Thyroid gland (tissue), 4 donors: Measurements from ENCODE around the gene ANKRD52. TPM values are rescaled to one million over a fixed set of nuclear protein-coding genes. Genes with fewer than 3 reads are reported as not detected.

Experiments used
- DNase-seq, 2 donors: peaks; one replicate each; pipeline ENCODE4 v3.0.0-alpha.2; 2019
- H3K27ac ChIP-seq, 3 donors: fragments of 200-600 bp; sonication (generic); 1 replicate in 2 of 3; 2 replicates in 1 of 3; pipeline ENCODE4 v1.5.1; 2016 to 2019; ENCODE audit warnings: mild to moderate bottlenecking in 1 of 3, moderate library complexity in 1 of 3
- H3K27me3 ChIP-seq: fragments of 200-600 bp; sonication (generic); one replicate; pipeline ENCODE4 v1.5.1; 2019
- H3K36me3 ChIP-seq, 2 donors: fragments of 200-600 bp; sonication (generic); one replicate each; pipeline ENCODE4 v1.5.1; 2016 to 2019
- H3K4me1 ChIP-seq, 2 donors: fragments of 200-600 bp; sonication (generic); one replicate each; pipeline ENCODE4 v1.5.1; 2017 to 2019
- H3K4me3 ChIP-seq, 3 donors: fragments of 200-600 bp; sonication (generic); replicated peaks in 1 of 3; 1 replicate in 2 of 3; 2 replicates in 1 of 3; pipeline ENCODE4 v1.5.1; 2016; ENCODE audit warnings: mild to moderate bottlenecking in 1 of 3
- H3K9me3 ChIP-seq: fragments of 200-600 bp; sonication (generic); one replicate; pipeline ENCODE4 v1.5.1; 2017
- POLR2A ChIP-seq, 2 donors: fragments of 450-650 bp; IDR thresholded peaks; one replicate each; pipeline ENCODE4 v1.6.1; 2017; ENCODE audit warnings: antibody characterized with exemption in 2 of 2, mild to moderate bottlenecking in 2 of 2, moderate library complexity in 1 of 2
- WGBS, 2 donors: methylation state at CpG; one replicate each; pipeline ENCODE4 v1.1.5; 2017; 5-methylcytosine and 5-hydroxymethylcytosine counted together
- intact Hi-C: fragments of 100-400 bp; cut with DNase I; formaldehyde crosslinking; loops from one replicate; pipeline ENCODE4 v1.15.1; 2023
- total RNA-seq, 4 donors: library from RNA; depleted of rRNA; stranded (reverse); fragments of >200 nt; gene quantifications; one replicate each; pipeline ENCODE4 v1.2.3, GENCODE V29; 2016
- TF ChIP-seq, protein P1 (sequence below), 6 experiments: fragments of 200-600 bp in 3 of 6; fragments of 450-650 bp in 3 of 6; sonication (generic) in 3 of 6; IDR thresholded peaks; one replicate each; pipeline ENCODE4 v1.5.1; 2016 to 2019; ENCODE audit warnings: antibody characterized with exemption in 6 of 6, mild to moderate bottlenecking in 2 of 6, inconsistent platforms in 1 of 6, moderate library complexity in 1 of 6

Gene ANKRD52
- total RNA-seq, 4 donors from 2014 or later, result 15.9 to 22.3 (median 18.3) TPM

DNA sequence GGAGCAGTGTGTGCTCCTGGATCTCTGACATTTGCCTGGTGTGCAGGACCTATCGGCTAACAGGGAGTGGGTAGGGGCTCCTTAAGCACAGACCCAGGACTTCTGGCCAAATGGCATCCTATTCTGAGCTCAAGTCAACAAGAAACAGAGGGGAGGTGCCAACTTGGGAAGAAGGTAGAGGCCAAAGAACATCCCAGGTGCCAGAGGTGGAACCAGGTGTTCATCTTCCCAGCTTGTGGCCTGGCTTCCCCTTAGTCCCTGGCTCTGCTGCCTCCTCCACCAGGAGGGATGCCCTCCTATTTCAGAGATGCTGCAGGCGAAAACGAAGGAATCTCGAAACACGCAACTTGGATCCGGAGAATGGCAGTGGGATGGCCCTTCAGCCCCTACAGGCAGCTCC lies 22.1 kb downstream of the ANKRD52 start:
- Histone ChIP-seq H3K36me3 (peaks cover 4 to 20% of the 10 kb centered on the region in 2 donors), H3K4me1 (no peaks in the 10 kb centered on the region), H3K27ac (no peak overlapping the region), H3K9me3 (no peaks in the 10 kb centered on the region), H3K27me3 (no peaks in the 10 kb centered on the region), H3K4me3 (no peak overlapping the region)
- intact Hi-C loops, result no loop called here
- no peak for DNase-seq
- TF ChIP-seq, protein P1, sequence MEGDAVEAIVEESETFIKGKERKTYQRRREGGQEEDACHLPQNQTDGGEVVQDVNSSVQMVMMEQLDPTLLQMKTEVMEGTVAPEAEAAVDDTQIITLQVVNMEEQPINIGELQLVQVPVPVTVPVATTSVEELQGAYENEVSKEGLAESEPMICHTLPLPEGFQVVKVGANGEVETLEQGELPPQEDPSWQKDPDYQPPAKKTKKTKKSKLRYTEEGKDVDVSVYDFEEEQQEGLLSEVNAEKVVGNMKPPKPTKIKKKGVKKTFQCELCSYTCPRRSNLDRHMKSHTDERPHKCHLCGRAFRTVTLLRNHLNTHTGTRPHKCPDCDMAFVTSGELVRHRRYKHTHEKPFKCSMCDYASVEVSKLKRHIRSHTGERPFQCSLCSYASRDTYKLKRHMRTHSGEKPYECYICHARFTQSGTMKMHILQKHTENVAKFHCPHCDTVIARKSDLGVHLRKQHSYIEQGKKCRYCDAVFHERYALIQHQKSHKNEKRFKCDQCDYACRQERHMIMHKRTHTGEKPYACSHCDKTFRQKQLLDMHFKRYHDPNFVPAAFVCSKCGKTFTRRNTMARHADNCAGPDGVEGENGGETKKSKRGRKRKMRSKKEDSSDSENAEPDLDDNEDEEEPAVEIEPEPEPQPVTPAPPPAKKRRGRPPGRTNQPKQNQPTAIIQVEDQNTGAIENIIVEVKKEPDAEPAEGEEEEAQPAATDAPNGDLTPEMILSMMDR (IDR thresholded peaks at IDR 0.05), result no peak
- TF ChIP-seq POLR2A (IDR thresholded peaks at IDR 0.05), result no peak
- WGBS, 2 donors, result 92 to 98% methylated on average over 6 of the region's 6 CpGs

DNA sequence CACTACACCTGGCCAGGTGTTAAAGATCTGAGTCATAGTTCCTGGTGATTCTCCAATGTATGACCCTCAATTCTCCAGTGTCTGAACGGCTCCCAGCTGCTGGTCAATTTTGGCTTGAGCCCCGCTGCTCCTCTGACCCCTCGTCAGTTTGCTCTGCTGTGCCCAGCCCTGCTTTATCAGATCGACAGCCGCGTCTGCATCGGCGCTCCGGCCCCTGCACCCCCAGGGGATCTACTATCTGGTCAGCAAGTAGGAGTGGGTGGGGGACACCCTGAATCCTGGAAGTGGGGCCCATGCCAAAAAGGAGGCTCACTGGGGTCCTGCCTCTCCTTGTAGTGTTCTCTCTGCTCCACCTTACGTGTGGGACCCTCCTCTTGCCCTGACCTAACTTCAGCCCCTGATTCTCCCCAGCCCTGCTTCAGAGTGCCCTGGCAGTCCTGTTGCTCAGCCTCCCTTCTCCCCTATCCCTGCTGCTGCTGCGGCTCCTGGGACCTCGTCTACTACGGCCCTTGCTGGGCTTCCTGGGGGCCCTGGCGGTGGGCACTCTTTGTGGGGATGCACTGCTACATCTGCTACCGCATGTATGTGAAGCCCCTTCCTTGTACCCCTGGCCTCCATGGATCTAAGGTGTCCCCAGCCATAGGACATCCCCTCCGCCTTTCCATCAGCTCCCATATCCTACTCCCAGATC lies 23.3 kb downstream of the ANKRD52 start:
- no peaks in the 10 kb centered on the region for H3K4me1 ChIP-seq
- no peak for DNase-seq
- H3K4me3 ChIP-seq, result no peak overlapping the region
- H3K36me3 ChIP-seq, result peaks cover 0 to 8% of the 10 kb centered on the region in 2 donors
- H3K9me3 ChIP-seq, result no peaks in the 10 kb centered on the region
- intact Hi-C loops, result no loop called here
- 73 to 79% methylated on average over 15 to 16 of the region's 16 CpGs for WGBS, 2 donors
- TF ChIP-seq, protein P1 (IDR thresholded peaks at IDR 0.05), result no peak
- TF ChIP-seq POLR2A (IDR thresholded peaks at IDR 0.05), result no peak
- H3K27me3 ChIP-seq, result no peaks in the 10 kb centered on the region
- H3K27ac ChIP-seq, result no peak overlapping the region

DNA sequence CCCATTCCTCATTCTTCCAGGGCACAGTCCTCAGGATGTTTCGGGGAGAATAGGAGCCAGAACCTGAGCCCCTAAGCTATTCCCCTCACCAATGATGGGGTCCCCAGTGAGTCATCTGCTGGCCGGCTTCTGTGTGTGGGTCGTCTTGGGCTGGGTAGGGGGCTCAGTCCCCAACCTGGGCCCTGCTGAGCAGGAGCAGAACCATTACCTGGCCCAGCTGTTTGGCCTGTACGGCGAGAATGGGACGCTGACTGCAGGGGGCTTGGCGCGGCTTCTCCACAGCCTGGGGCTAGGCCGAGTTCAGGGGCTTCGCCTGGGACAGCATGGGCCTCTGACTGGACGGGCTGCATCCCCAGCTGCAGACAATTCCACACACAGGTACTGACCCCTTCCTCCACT lies 27.0 kb downstream of the ANKRD52 start:
- WGBS, 2 donors, result 85 to 92% methylated on average over 8 of the region's 11 CpGs
- Histone ChIP-seq H3K4me1 (no peaks in the 10 kb centered on the region), H3K9me3 (no peaks in the 10 kb centered on the region), H3K36me3 (no peaks in the 10 kb centered on the region), H3K27ac (no peak overlapping the region), H3K27me3 (no peaks in the 10 kb centered on the region), H3K4me3 (no peak overlapping the region)
- no peak for DNase-seq
- no peak for TF ChIP-seq POLR2A (IDR thresholded peaks at IDR 0.05)
- TF ChIP-seq, protein P1 (IDR thresholded peaks at IDR 0.05), result no peak
- intact Hi-C loops, result no loop called here

DNA sequence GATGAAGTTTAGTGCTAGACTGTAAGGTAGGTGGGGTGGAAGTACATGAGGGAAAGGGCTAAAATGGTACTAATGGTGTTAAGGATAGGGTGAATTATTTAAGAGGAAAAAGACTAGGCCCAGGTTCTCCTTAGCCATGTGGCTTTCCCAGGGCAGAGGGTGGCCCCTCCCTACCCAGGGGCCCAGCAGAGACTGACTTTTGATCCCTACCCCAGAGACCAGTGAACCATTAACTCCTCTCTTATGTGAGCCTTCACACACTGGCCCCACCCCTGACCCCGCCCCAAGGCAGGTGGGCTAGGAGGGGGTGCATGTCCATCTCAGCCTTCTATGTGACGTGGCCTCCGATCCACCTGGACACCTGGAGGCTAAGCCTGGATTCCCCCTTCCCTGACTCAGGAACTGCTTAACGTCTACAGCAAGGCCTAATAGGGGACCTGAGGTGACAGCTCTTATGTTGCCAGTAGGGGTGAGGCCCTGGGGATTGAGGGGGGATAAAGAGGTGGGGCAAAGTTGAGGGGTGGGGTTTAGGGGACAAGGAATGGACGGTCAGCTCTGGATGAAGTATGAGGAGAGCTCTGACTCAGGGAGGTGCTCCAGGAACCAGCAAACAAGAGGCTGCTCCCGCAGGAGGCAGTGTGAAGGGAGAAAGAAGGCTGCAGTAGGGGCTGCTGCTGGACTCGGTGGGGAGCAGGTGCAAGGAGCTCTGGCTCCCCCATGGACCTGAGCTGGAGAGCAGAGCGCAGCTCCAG lies 27.6 kb downstream of the ANKRD52 start:
- no peak for DNase-seq
- intact Hi-C loops, result no loop called here
- TF ChIP-seq POLR2A (IDR thresholded peaks at IDR 0.05), result no peak
- TF ChIP-seq, protein P1 (IDR thresholded peaks at IDR 0.05), result no peak
- no peaks in the 10 kb centered on the region for H3K36me3 ChIP-seq
- no peak overlapping the region for H3K4me3 ChIP-seq
- 58 to 62% methylated on average over 8 of the region's 8 CpGs for WGBS, 2 donors
- no peak overlapping the region for H3K27ac ChIP-seq
- H3K27me3 ChIP-seq, result no peaks in the 10 kb centered on the region
- no peaks in the 10 kb centered on the region for H3K9me3 ChIP-seq
- no peaks in the 10 kb centered on the region for H3K4me1 ChIP-seq

DNA sequence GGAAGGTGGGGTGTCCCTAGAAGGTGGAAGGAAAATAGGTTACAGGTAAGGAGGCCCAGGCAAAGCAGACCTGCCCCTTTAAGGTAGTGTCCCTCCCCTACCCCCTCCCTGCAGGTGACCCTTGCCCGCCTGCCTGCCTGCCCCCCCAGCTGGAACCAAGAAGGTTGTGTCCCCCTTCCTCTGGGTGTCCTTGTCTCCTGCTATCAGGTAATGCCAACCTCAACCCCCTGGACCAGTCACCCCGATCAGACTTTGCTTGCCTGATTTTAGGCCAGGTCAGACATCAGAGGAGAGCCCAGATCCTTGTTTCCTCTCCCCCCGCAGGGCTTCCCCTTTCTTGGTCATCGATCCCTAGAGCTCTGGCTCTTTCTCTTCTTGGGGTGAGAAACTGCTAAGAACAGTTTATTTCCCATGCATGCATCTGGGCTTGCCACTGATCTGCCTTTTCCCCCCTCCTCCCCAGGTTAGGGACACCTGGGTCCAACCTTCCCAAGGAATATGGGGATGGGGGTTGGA lies 28.2 kb downstream of the ANKRD52 start, which contains the start of gene SLC39A5:
Gene SLC39A5 (plus strand): TSS at position 136 of the 516 bp plus-strand sequence. CDS start 1,224 bp downstream, outside the sequence.
- Histone ChIP-seq H3K9me3 (no peaks in the 10 kb centered on the region), H3K27me3 (no peaks in the 10 kb centered on the region), H3K4me1 (peaks cover 2% of the 10 kb centered on the region in 2 donors), H3K4me3 (no peak within 1 kb of the TSS), H3K36me3 (no peaks in the 10 kb centered on the region), H3K27ac (no peak within 1 kb of the TSS)
- WGBS, 2 donors, result 70 to 86% methylated on average over 4 of the region's 4 CpGs
- TF ChIP-seq, protein P1 (IDR thresholded peaks at IDR 0.05), result no peak
- TF ChIP-seq POLR2A (IDR thresholded peaks at IDR 0.05), result no peak
- intact Hi-C loops, result loop anchor here (10.0 kb wide), 1 partner anchor 105 kb away; the partner anchor contains the start of gene ESYT1
- no peak for DNase-seq
